ENCODE measurements around the gene RAB24. TPM values are rescaled to one million over a fixed set of nuclear protein-coding genes. Genes with fewer than 3 reads are reported as not detected.

Gene RAB24
- total RNA-seq (2022; extraction: Qiagen RNA extraction; ENCODE audit: low read depth), result 25.4 to 29.7 TPM (median 26.3 TPM) in 5 replicates

GRCh38 chr5:177303121-177303924, at the start of gene RAB24, which contains the start of gene PRELID1:
Gene RAB24 (minus strand): TSS chr5:177303719. CDS start chr5:177303288, 431 bp downstream.
Gene PRELID1 (plus strand): TSS chr5:177303799. CDS start chr5:177303986, 187 bp downstream.

GRCh38 chr5:177351392-177352329, 48.1 kb upstream of the RAB24 start, which contains the start of gene LMAN2:
Gene LMAN2 (minus strand): TSS chr5:177351668. CDS start chr5:177351647, 21 bp downstream.

GRCh38 chr5:177311723-177312648, 8.5 kb upstream of the RAB24 start, which contains the start of gene MXD3:
Gene MXD3 (minus strand): TSS chr5:177311898. CDS start chr5:177311830, 68 bp downstream.

Other genes with a start within 250 kb of the RAB24 start
- 18.9 to 25.5 TPM (median 23.5 TPM) in 5 replicates for gene FGFR4, start 216.8 kb downstream of the RAB24 start, total RNA-seq (2022; extraction: Qiagen RNA extraction; ENCODE audit: low read depth)
- 18.1 to 22.0 TPM (median 21.6 TPM) in 5 replicates for gene NSD1, start 169.9 kb downstream of the RAB24 start, total RNA-seq (2022; extraction: Qiagen RNA extraction; ENCODE audit: low read depth)
- gene PRELID1, start 80 bp upstream of the RAB24 start, total RNA-seq (2022; extraction: Qiagen RNA extraction; ENCODE audit: low read depth), result 267 to 389 TPM (median 379 TPM) in 5 replicates
- 13.3 to 21.8 TPM (median 18.7 TPM) in 5 replicates for gene MXD3, start 8.2 kb upstream of the RAB24 start, total RNA-seq (2022; extraction: Qiagen RNA extraction; ENCODE audit: low read depth)
- gene LMAN2, start 47.9 kb upstream of the RAB24 start, total RNA-seq (2022; extraction: Qiagen RNA extraction; ENCODE audit: low read depth), result 188 to 233 TPM (median 193 TPM) in 5 replicates
- 3.0 to 8.2 TPM (median 6.2 TPM) in 5 replicates for gene RGS14, start 54.2 kb upstream of the RAB24 start, total RNA-seq (2022; extraction: Qiagen RNA extraction; ENCODE audit: low read depth)
- not detected in 5 replicates for gene SLC34A1, start 80.7 kb upstream of the RAB24 start, total RNA-seq (2022; extraction: Qiagen RNA extraction; ENCODE audit: low read depth)
- gene PFN3, start 96.9 kb upstream of the RAB24 start, total RNA-seq (2022; extraction: Qiagen RNA extraction; ENCODE audit: low read depth), result not detected in 5 replicates
- gene F12, start 105.8 kb upstream of the RAB24 start, total RNA-seq (2022; extraction: Qiagen RNA extraction; ENCODE audit: low read depth), result 13.4 to 26.6 TPM (median 21.8 TPM) in 5 replicates
- gene GRK6, start 123.0 kb upstream of the RAB24 start, total RNA-seq (2022; extraction: Qiagen RNA extraction; ENCODE audit: low read depth), result 19.5 to 27.2 TPM (median 23.5 TPM) in 5 replicates
- 14.4 to 39.0 TPM (median 34.3 TPM) in 5 replicates for gene PRR7, start 143.1 kb upstream of the RAB24 start, total RNA-seq (2022; extraction: Qiagen RNA extraction; ENCODE audit: low read depth)
- 54.2 to 72.8 TPM (median 63.0 TPM) in 5 replicates for gene DBN1, start 169.9 kb upstream of the RAB24 start, total RNA-seq (2022; extraction: Qiagen RNA extraction; ENCODE audit: low read depth)
- 75.2 to 112 TPM (median 99.1 TPM) in 5 replicates for gene PDLIM7, start 193.9 kb upstream of the RAB24 start, total RNA-seq (2022; extraction: Qiagen RNA extraction; ENCODE audit: low read depth)
- 3.4 to 6.8 TPM (median 4.7 TPM) in 5 replicates for gene DOK3, start 206.1 kb upstream of the RAB24 start, total RNA-seq (2022; extraction: Qiagen RNA extraction; ENCODE audit: low read depth)
- 106 to 129 TPM (median 119 TPM) in 5 replicates for gene DDX41, start 213.2 kb upstream of the RAB24 start, total RNA-seq (2022; extraction: Qiagen RNA extraction; ENCODE audit: low read depth)